Adrenal gland (tissue), 12 donors: ENCODE measurements around the gene RPS27. TPM values are rescaled to one million over a fixed set of nuclear protein-coding genes. Genes with fewer than 3 reads are reported as not detected.

Source experiments
- DNase-seq, 7 donors: peaks; one replicate each; pipeline ENCODE4 v3.0.0-alpha.2; 2019 to 2020
- H3K27ac ChIP-seq, 5 donors: fragments of 200-600 bp; sonication (generic) in 4 of 5; 1 replicate in 3 of 5; 2 replicates in 2 of 5; pipeline versions ENCODE4 v1.5.1 to v1.8.0; 2016 to 2020; ENCODE audit warnings: mild to moderate bottlenecking in 1 of 5
- H3K27me3 ChIP-seq: fragments of 200-600 bp; 2 replicates; pipeline ENCODE4 v1.8.0; 2021
- H3K36me3 ChIP-seq, 2 donors: fragments of 200-600 bp; replicated peaks in 1 of 2; 1 replicate in 1 of 2; 2 replicates in 1 of 2; pipeline versions ENCODE4 v1.5.1 to v1.8.0; 2018 to 2022
- H3K4me1 ChIP-seq, 2 donors: fragments of 200-600 bp; replicated peaks in 1 of 2; 1 replicate in 1 of 2; 2 replicates in 1 of 2; pipeline versions ENCODE4 v1.5.1 to v1.8.0; 2018 to 2021
- H3K4me3 ChIP-seq, 4 donors: fragments of 200-600 bp; sonication (generic) in 3 of 4; one replicate each; pipeline ENCODE4 v1.5.1; 2016 to 2018
- H3K9me3 ChIP-seq, 3 donors: fragments of 200-600 bp; sonication (generic) in 1 of 3; replicated peaks in 1 of 3; 1 replicate in 2 of 3; 2 replicates in 1 of 3; pipeline versions ENCODE4 v1.5.1 to v1.8.0; 2016 to 2021
- CTCF ChIP-seq, 6 experiments: fragments of 450-650 bp in 4 of 6; fragments of 200-600 bp in 2 of 6; sonication (generic) in 1 of 6; IDR thresholded peaks; 1 replicate in 5 of 6; 2 replicates in 1 of 6; pipeline versions ENCODE4 v1.5.1 to v1.8.0; 2016 to 2021; ENCODE audit warnings: antibody characterized with exemption in 6 of 6, mild to moderate bottlenecking in 2 of 6, moderate library complexity in 1 of 6
- POLR2A ChIP-seq, 2 donors: fragments of 450-650 bp; IDR thresholded peaks; one replicate each; pipeline ENCODE4 v1.6.1; 2017; ENCODE audit warnings: antibody characterized with exemption in 2 of 2, mild to moderate bottlenecking in 2 of 2, moderate library complexity in 1 of 2
- WGBS, 4 donors: extraction: QIAGEN DNeasy Blood & Tissue Kit in 2 of 4; methylation state at CpG; one replicate each; pipeline versions ENCODE4 v1.1.5 to v1.1.7; 2013 to 2017; 5-methylcytosine and 5-hydroxymethylcytosine counted together
- intact Hi-C, 2 donors: fragments of 100-400 bp; cut with DNase I; formaldehyde crosslinking; loops; one replicate each; pipeline versions ENCODE4 v1.14.1 to v1.15.0; 2022 to 2023
- polyA plus RNA-seq, 3 donors: library from polyadenylated mRNA; stranded (reverse); fragments of 200-250 nt in 2 of 3; fragments of 350-450 nt in 1 of 3; fragmentation: Illumina TruSeq in 1 of 3; extraction: RNeasy Lipid Tissue Mini Kit (QIAGEN cat#74804) in 1 of 3; gene quantifications; one replicate each; pipeline ENCODE4 v1.2.3, GENCODE V29; 2013 to 2014
- total RNA-seq, 9 donors: library from RNA; depleted of rRNA in 4 of 9; stranded (reverse); fragments of >200 nt in 4 of 9; fragments of 120-200 nt in 1 of 9; fragmentation: NEBNext Ultra II Directional in 1 of 9; extraction: Animal tissue kit (Norgen Biotek cat#: 25700) in 1 of 9; gene quantifications; one replicate each; pipeline versions ENCODE4 v1.1.0 to v1.2.4, GENCODE V29; 2013 to 2023
- donor health status: healthy with polysubstance abuse.
- donor health status: Bipolar disorder and iron deficiency.
- donor health status: DM: yes; HTN: yes; CAD: no.
- donor health status: DM: no; HTN: no; CAD: no.
- donor health status: DM: no; HTN: no; CAD: no.
- donor health status: DM: yes; HTN: yes; CAD: no.

Gene RPS27
- total and polyA plus RNA-seq, 12 donors = 943 to 6,436 (median 1,761) TPM

GRCh38 chr1:153959454-153959853, 31.1 kb upstream of the RPS27 start:
- H3K9me3 ChIP-seq = no peaks in the 10 kb centered on the region
- TF ChIP-seq CTCF (IDR thresholded peaks at IDR 0.05) = no peak
- TF ChIP-seq POLR2A (IDR thresholded peaks at IDR 0.05) = no peak
- H3K4me3 ChIP-seq = peak overlapping the region in 1 of 4 donors; percentile 81
- intact Hi-C loops = no loop called here
- H3K36me3 ChIP-seq = peaks cover 0 to 18% of the 10 kb centered on the region in 2 donors
- WGBS, 4 donors = 52 to 74% (median 66%) methylated on average over 3 of the region's 3 CpGs
- H3K4me1 ChIP-seq = peaks cover 35 to 61% of the 10 kb centered on the region in 2 donors
- no peaks in the 10 kb centered on the region for H3K27me3 ChIP-seq
- peak overlapping the region in 3 of 5 donors; percentile 46 to 92 (median 58) for H3K27ac ChIP-seq
- DNase-seq = no peak

- no peaks in the 10 kb centered on the region for H3K27me3 ChIP-seq
- H3K27ac ChIP-seq = peak overlapping the region in 2 of 5 donors; percentile 92 to 96
- TF ChIP-seq CTCF (IDR thresholded peaks at IDR 0.05) = no peak
- TF ChIP-seq POLR2A (IDR thresholded peaks at IDR 0.05) = no peak
- DNase-seq = no peak
- no peak overlapping the region for H3K4me3 ChIP-seq
- intact Hi-C loops = no loop called here
- H3K9me3 ChIP-seq = no peaks in the 10 kb centered on the region
- H3K4me1 ChIP-seq = peaks cover 35 to 62% of the 10 kb centered on the region in 2 donors
- H3K36me3 ChIP-seq = peaks cover 0 to 18% of the 10 kb centered on the region in 2 donors
- WGBS, 4 donors = 87 to 100% (median 92%) methylated on average over 2 to 11 of the region's 11 CpGs
Observed at GRCh38 chr1:153960206-153960605, 30.4 kb upstream of the RPS27 start.

GRCh38 chr1:153961421-153961820, 29.1 kb upstream of the RPS27 start:
- DNase-seq = no peak
- Histone ChIP-seq H3K27me3 (no peaks in the 10 kb centered on the region), H3K27ac (peak overlapping the region in 4 of 5 donors; percentile 92 to 97 (median 94)), H3K9me3 (no peaks in the 10 kb centered on the region), H3K4me1 (peaks cover 35 to 55% of the 10 kb centered on the region in 2 donors), H3K4me3 (peak overlapping the region in 1 of 4 donors; percentile 61), H3K36me3 (peaks cover 0 to 18% of the 10 kb centered on the region in 2 donors)
- no peak for TF ChIP-seq POLR2A (IDR thresholded peaks at IDR 0.05)
- intact Hi-C loops = no loop called here
- WGBS, 4 donors = 57 to 89% (median 74%) methylated on average over 4 of the region's 4 CpGs

GRCh38 chr1:153962088-153963029, 28.2 kb upstream of the RPS27 start:
- Histone ChIP-seq H3K27me3 (no peaks in the 10 kb centered on the region), H3K27ac (peak overlapping the region; percentile 82 to 97 (median 93)), H3K36me3 (peaks cover 0 to 18% of the 10 kb centered on the region in 2 donors), H3K9me3 (no peaks in the 10 kb centered on the region), H3K4me3 (peak overlapping the region in 2 of 4 donors; percentile 61 to 84), H3K4me1 (peaks cover 33 to 50% of the 10 kb centered on the region in 2 donors)
- TF ChIP-seq CTCF (IDR thresholded peaks at IDR 0.05) (no peak), POLR2A (IDR thresholded peaks at IDR 0.05) (no peak)
- 25 to 40% (median 38%) methylated on average over 10 to 16 of the region's 16 CpGs for WGBS, 4 donors
- intact Hi-C loops = no loop called here
- DNase-seq = peak; percentile 64 to 87 (median 82)
